ENCODE data around the gene NDUFAF2.

GRCh38 chr5:60896991-60897390 is 48.0 kb upstream of the NDUFAF2 start:
- TF ChIP-seq POLR2A (IDR thresholded peaks at IDR 0.05): no peak
- TF ChIP-seq, protein P1, sequence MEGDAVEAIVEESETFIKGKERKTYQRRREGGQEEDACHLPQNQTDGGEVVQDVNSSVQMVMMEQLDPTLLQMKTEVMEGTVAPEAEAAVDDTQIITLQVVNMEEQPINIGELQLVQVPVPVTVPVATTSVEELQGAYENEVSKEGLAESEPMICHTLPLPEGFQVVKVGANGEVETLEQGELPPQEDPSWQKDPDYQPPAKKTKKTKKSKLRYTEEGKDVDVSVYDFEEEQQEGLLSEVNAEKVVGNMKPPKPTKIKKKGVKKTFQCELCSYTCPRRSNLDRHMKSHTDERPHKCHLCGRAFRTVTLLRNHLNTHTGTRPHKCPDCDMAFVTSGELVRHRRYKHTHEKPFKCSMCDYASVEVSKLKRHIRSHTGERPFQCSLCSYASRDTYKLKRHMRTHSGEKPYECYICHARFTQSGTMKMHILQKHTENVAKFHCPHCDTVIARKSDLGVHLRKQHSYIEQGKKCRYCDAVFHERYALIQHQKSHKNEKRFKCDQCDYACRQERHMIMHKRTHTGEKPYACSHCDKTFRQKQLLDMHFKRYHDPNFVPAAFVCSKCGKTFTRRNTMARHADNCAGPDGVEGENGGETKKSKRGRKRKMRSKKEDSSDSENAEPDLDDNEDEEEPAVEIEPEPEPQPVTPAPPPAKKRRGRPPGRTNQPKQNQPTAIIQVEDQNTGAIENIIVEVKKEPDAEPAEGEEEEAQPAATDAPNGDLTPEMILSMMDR (IDR thresholded peaks at IDR 0.05): no peak

Data from body of pancreas (tissue), 4 donors.